ENCODE measurements around the gene NRDE2. TPM values are rescaled to one million over a fixed set of nuclear protein-coding genes. Genes with fewer than 3 reads are reported as not detected.

The NRDE2 gene
- total and polyA plus RNA-seq, 2 of the 4 experiments (the other 2 are of a cell fraction) = 4.5 to 9.3 TPM

DNA sequence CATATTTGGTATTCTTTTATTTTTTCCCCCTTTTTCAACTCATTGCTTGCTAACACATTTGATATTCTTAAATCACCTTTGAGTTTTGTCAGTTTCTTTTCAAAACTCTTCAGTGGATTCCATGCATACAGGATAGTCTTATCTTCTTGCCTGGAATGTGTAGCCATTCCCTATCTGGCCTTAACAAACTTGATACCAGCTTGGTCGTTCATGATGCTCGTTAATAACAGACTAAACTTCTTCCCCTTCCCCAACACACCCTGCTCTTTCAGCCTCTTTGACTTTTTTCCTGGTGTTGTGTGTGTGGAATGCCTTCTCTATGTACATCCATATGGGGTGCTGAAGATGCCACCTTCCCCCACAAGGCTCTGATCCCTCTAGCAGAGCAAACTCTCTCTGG lies 47.4 kb upstream of the NRDE2 start:
- ChIA-PET POLR2A (ENCODE audit: unreplicated experiment) (no interaction called here), CTCF (no interaction called here)
- H3K36me3 ChIP-seq (ENCODE audit: control insufficient read depth, insufficient read depth, low read length) = no peaks in the 10 kb centered on the region
- H3K9me3 ChIP-seq (ENCODE audit: control insufficient read depth, insufficient read depth, low read length) = no peaks in the 10 kb centered on the region
- H3K9me1 ChIP-seq (ENCODE audit: insufficient read depth, low read length) = 0 out of 2 replicates have a peak, but pooled peaks cover 2% of the 10 kb centered on the region
- no peak overlapping the region for H3K18ac ChIP-seq (ENCODE audit: low read depth, low read length)
- no peak overlapping the region for H2BK120ac ChIP-seq (ENCODE audit: low read depth, low read length)
- no TSS peak for BruUV-seq (replicated peaks)
- DNase-seq = no peak
- no peak overlapping the region for H3K4me2 ChIP-seq (ENCODE audit: low read depth, low read length)
- H2AK9ac ChIP-seq (replicated peaks; ENCODE audit: low read depth, low read length, poor library complexity) = no peak overlapping the region
- peaks cover 10% of the 10 kb centered on the region for H3K4me1 ChIP-seq (ENCODE audit: control insufficient read depth, insufficient read depth, low read length)
- H3K23ac ChIP-seq (ENCODE audit: low read depth, low read length) = no peak overlapping the region
- no peak for TF ChIP-seq RFX5 (IDR thresholded peaks at IDR 0.05; ENCODE audit: low read depth, low read length)
- TF ChIP-seq, protein P1, sequence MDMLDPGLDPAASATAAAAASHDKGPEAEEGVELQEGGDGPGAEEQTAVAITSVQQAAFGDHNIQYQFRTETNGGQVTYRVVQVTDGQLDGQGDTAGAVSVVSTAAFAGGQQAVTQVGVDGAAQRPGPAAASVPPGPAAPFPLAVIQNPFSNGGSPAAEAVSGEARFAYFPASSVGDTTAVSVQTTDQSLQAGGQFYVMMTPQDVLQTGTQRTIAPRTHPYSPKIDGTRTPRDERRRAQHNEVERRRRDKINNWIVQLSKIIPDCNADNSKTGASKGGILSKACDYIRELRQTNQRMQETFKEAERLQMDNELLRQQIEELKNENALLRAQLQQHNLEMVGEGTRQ (IDR thresholded peaks at IDR 0.05; ENCODE audit: low read depth, low read length) = no peak
- no peak for TF ChIP-seq RCOR1 (IDR thresholded peaks at IDR 0.05; ENCODE audit: insufficient replicate concordance, low read length)
- TF ChIP-seq MAZ (IDR thresholded peaks at IDR 0.05; ENCODE audit: borderline replicate concordance, low read depth, low read length) = no peak
- TF ChIP-seq, protein P2, sequence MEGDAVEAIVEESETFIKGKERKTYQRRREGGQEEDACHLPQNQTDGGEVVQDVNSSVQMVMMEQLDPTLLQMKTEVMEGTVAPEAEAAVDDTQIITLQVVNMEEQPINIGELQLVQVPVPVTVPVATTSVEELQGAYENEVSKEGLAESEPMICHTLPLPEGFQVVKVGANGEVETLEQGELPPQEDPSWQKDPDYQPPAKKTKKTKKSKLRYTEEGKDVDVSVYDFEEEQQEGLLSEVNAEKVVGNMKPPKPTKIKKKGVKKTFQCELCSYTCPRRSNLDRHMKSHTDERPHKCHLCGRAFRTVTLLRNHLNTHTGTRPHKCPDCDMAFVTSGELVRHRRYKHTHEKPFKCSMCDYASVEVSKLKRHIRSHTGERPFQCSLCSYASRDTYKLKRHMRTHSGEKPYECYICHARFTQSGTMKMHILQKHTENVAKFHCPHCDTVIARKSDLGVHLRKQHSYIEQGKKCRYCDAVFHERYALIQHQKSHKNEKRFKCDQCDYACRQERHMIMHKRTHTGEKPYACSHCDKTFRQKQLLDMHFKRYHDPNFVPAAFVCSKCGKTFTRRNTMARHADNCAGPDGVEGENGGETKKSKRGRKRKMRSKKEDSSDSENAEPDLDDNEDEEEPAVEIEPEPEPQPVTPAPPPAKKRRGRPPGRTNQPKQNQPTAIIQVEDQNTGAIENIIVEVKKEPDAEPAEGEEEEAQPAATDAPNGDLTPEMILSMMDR (conservative IDR thresholded peaks at IDR 0.05; ENCODE audit: low read depth, low read length) = no peak
- no peak for TF ChIP-seq FOS (IDR thresholded peaks at IDR 0.05; ENCODE audit: low read depth, low read length)
- TF ChIP-seq MAFK (IDR thresholded peaks at IDR 0.05; ENCODE audit: low read depth, low read length) = no peak
- no peak for TF ChIP-seq BHLHE40 (IDR thresholded peaks at IDR 0.05; ENCODE audit: low read depth, low read length)
- TF ChIP-seq MXI1 (IDR thresholded peaks at IDR 0.05; ENCODE audit: borderline replicate concordance, low read depth, low read length) = no peak
- TF ChIP-seq NFE2L2 (IDR thresholded peaks at IDR 0.05; ENCODE audit: low read depth, low read length) = no peak
- TF ChIP-seq RAD21 (IDR thresholded peaks at IDR 0.05; ENCODE audit: low read length) = no peak
- no peak for TF ChIP-seq CEBPB (IDR thresholded peaks at IDR 0.05; ENCODE audit: low read depth, low read length)
- TF ChIP-seq, protein P3, sequence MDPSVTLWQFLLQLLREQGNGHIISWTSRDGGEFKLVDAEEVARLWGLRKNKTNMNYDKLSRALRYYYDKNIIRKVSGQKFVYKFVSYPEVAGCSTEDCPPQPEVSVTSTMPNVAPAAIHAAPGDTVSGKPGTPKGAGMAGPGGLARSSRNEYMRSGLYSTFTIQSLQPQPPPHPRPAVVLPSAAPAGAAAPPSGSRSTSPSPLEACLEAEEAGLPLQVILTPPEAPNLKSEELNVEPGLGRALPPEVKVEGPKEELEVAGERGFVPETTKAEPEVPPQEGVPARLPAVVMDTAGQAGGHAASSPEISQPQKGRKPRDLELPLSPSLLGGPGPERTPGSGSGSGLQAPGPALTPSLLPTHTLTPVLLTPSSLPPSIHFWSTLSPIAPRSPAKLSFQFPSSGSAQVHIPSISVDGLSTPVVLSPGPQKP (IDR thresholded peaks at IDR 0.05; ENCODE audit: borderline replicate concordance, low read depth, low read length) = no peak
- no peak for TF ChIP-seq CHD1 (IDR thresholded peaks at IDR 0.05; ENCODE audit: low read depth, low read length)
- TF ChIP-seq POLR2A (IDR thresholded peaks at IDR 0.05; ENCODE audit: low read depth, low read length) = no peak
- no peak overlapping the region for H4K91ac ChIP-seq (ENCODE audit: insufficient read depth, low read depth, low read length)
- no peak overlapping the region for H3K56ac ChIP-seq (ENCODE audit: extremely low read depth, insufficient read depth, low read length)
- no peak for ATAC-seq (ENCODE audit: low read depth)
- H3K79me1 ChIP-seq (ENCODE audit: low read depth in 1 of 2, low read length in 2 of 2) = peaks cover 3 to 7% of the 10 kb centered on the region in 2 experiments; a peak in 1 of 4 replicates
- no peak overlapping the region for H3K9ac ChIP-seq (ENCODE audit: low read depth, low read length)
- H2BK5ac ChIP-seq (ENCODE audit: low read depth, low read length, poor library complexity, severe bottlenecking) = no peak overlapping the region
- in situ Hi-C loops (cut with MboI; ENCODE audit: low sequenced_read_pairs) = loop anchor here (25.0 kb wide), 1 partner anchor 783 kb away; no protein-coding TSS in a partner anchor
- H4K8ac ChIP-seq (ENCODE audit: low read depth in 2 of 2, low read length in 2 of 2) = no peak overlapping the region
- WGBS, 2 experiments (ENCODE audit: extremely low coverage in 2 of 2, insufficient read length in 1 of 2) = no CpG with 5 or more reads among the region's 2 CpGs
- H3K14ac ChIP-seq (replicated peaks; ENCODE audit: low read depth, low read length) = no peak overlapping the region
- H3K27ac ChIP-seq (ENCODE audit: insufficient read depth, low read length) = no peak overlapping the region
- no peak overlapping the region for H3K4ac ChIP-seq (ENCODE audit: low read depth, low read length)
- dilution Hi-C loops (cut with HindIII; ENCODE audit: low sequenced_read_pairs, unreplicated experiment) = no loop called here
- no peaks in the 10 kb centered on the region for H4K20me1 ChIP-seq (ENCODE audit: insufficient read depth, low read length)
- intact Hi-C loops (cut with micrococcal nuclease) = no loop called here
- no peak overlapping the region for H2BK15ac ChIP-seq (ENCODE audit: low read depth, low read length)
- H2AFZ ChIP-seq (replicated peaks; ENCODE audit: low read length, poor library complexity) = no peak overlapping the region
- no peak overlapping the region for H2BK20ac ChIP-seq (ENCODE audit: low read depth, low read length)
- H3K27me3 ChIP-seq (ENCODE audit: control insufficient read depth, insufficient read depth, low read length) = no peaks in the 10 kb centered on the region
- no peak overlapping the region for H4K5ac ChIP-seq (ENCODE audit: low read depth, low read length)
- H2AK5ac ChIP-seq (ENCODE audit: low read depth, low read length) = no peak overlapping the region
- H3K4me3 ChIP-seq (ENCODE audit: insufficient read depth, low read depth, low read length) = no peak overlapping the region

Measured in IMR-90 (cell line).